Neural progenitor cell (in vitro differentiated cells): ENCODE measurements around the gene MAP3K2.

ENCODE experiments used
- EZH2 ChIP-seq: fragments of 200-600 bp; sonication (generic); IDR thresholded peaks from 2 replicates; pipeline ENCODE4 v1.6.1; 2017; ENCODE audit warnings: antibody characterized with exemption, mild to moderate bottlenecking, moderate library complexity
- EZH2phosphoT487 ChIP-seq: fragments of 200-600 bp; sonication (generic); IDR thresholded peaks from 2 replicates; pipeline ENCODE4 v1.6.1; 2017; ENCODE audit warnings: antibody characterized with exemption
- TF ChIP-seq, protein P1 (sequence below): fragments of 200-600 bp; sonication (generic); IDR thresholded peaks from 2 replicates; pipeline ENCODE4 v1.5.1; 2017; ENCODE audit warnings: antibody characterized with exemption, mild to moderate bottlenecking

DNA sequence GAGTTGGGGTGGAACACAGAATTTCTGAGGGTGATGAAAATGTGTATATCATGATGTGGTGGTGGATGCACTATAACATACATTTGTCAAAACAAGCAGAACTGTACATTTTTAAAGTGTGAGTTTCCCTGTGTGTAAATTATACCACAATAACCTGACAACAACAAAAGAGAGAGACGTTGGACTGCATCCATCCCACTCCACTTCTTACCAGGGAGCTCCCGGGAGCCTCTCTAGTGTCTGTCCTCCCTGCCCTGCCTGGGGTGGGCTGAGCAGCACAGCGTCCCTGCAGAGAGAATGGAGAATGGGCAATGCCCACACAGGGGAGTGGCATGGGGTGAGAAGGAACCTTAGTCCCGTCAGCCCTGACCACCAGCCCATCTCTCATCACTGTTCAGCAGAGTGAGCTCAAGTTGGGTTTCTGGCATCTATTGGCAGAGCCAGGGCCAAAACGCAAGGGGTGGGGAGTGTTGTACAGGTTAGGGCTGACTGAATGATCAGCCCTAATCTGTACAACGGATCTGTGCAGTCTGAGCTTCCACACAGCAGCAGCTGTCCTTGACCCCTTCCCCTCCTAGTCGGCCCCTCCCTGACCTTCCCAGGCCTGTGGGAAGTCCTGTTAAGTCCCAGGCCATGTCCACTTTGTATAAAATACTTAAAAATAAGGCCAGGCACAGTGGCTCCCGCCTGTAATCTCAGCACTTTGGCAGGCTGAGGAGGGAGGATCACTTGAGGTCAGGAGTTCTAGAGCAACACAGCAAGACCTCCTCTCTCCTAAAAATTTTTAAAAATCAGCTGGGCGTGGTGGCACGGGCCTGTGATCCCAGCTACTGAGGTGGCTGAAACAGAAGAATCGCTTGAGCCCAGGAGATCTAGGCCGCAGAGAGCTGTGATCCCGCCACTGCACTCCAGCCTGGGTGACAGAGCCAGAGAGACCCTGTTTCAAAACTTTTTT is 27.1 kb upstream of the MAP3K2 start:
- TF ChIP-seq, protein P1, sequence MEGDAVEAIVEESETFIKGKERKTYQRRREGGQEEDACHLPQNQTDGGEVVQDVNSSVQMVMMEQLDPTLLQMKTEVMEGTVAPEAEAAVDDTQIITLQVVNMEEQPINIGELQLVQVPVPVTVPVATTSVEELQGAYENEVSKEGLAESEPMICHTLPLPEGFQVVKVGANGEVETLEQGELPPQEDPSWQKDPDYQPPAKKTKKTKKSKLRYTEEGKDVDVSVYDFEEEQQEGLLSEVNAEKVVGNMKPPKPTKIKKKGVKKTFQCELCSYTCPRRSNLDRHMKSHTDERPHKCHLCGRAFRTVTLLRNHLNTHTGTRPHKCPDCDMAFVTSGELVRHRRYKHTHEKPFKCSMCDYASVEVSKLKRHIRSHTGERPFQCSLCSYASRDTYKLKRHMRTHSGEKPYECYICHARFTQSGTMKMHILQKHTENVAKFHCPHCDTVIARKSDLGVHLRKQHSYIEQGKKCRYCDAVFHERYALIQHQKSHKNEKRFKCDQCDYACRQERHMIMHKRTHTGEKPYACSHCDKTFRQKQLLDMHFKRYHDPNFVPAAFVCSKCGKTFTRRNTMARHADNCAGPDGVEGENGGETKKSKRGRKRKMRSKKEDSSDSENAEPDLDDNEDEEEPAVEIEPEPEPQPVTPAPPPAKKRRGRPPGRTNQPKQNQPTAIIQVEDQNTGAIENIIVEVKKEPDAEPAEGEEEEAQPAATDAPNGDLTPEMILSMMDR, result no peak
- no peak for TF ChIP-seq EZH2
- TF ChIP-seq EZH2phosphoT487, result no peak
